GM10266 (cell line): ENCODE measurements around the gene EIF2S2.

ENCODE experiments used
- DNase-seq: peaks from one replicate; pipeline ENCODE4 v3.0.0; 2012; ENCODE audit errors: extremely low spot score
- CTCF ChIP-seq: IDR thresholded peaks from 2 replicates; pipeline ENCODE4 v1.5.1; 2012; ENCODE audit warnings: mild to moderate bottlenecking, low read depth; ENCODE audit not compliant: control insufficient read depth, insufficient read depth; ENCODE audit errors: missing control alignments

EIF2S2 gene

GRCh38 chr20:34102342-34102741 is 9.7 kb downstream of the EIF2S2 start:
- TF ChIP-seq CTCF, result no peak
- no peak for DNase-seq

GRCh38 chr20:34100576-34100975 is 11.5 kb downstream of the EIF2S2 start:
- no peak for TF ChIP-seq CTCF
- DNase-seq, result no peak

- no peak for TF ChIP-seq CTCF
- DNase-seq, result no peak
Observed at GRCh38 chr20:34099675-34100074, 12.4 kb downstream of the EIF2S2 start.

GRCh38 chr20:34098570-34098969 is 13.5 kb downstream of the EIF2S2 start:
- DNase-seq, result no peak
- TF ChIP-seq CTCF, result no peak

- no peak for TF ChIP-seq CTCF
- DNase-seq, result no peak
Observed at GRCh38 chr20:34096699-34097444, 15.2 kb downstream of the EIF2S2 start.

GRCh38 chr20:34095825-34096224 is 16.2 kb downstream of the EIF2S2 start:
- TF ChIP-seq CTCF, result no peak
- DNase-seq, result no peak

- no peak for TF ChIP-seq CTCF
- DNase-seq, result no peak
Observed at GRCh38 chr20:34093895-34094294, 18.1 kb downstream of the EIF2S2 start.
